Left lung (tissue), 10 donors: ENCODE results near the gene UPB1. TPM values are rescaled to one million over a fixed set of nuclear protein-coding genes. Genes with fewer than 3 reads are reported as not detected.
A peak's percentile ranks its signal among the peaks of the same experiment; 100 is the strongest.

Experiments used
- ATAC-seq: fragments of 200-7000 bp; cut with Tn5 transposase; one replicate; pipeline ENCODE4 v1.9.1; 2020; ENCODE audit warnings: moderate library complexity
- DNase-seq, 4 donors: peaks; one replicate each; pipeline ENCODE4 v3.0.0-alpha.2; 2013 to 2020
- H3K27ac ChIP-seq, 2 donors: fragments of 200-600 bp; sonication (generic) in 1 of 2; one replicate each; pipeline versions ENCODE4 v1.5.0 to v1.8.0; 2020 to 2021
- H3K27me3 ChIP-seq, 2 donors: fragments of 200-600 bp; sonication (generic) in 1 of 2; one replicate each; pipeline versions ENCODE4 v1.5.0 to v1.8.0; 2020 to 2021
- H3K36me3 ChIP-seq, 2 donors: fragments of 200-600 bp; sonication (generic) in 1 of 2; one replicate each; pipeline versions ENCODE4 v1.5.0 to v1.8.0; 2020 to 2021
- H3K4me1 ChIP-seq, 2 donors: fragments of 200-600 bp; one replicate each; pipeline ENCODE4 v1.8.0; 2021
- H3K4me3 ChIP-seq, 2 donors: fragments of 200-600 bp; sonication (generic) in 1 of 2; one replicate each; pipeline versions ENCODE4 v1.5.0 to v1.8.0; 2020 to 2021; ENCODE audit warnings: mild to moderate bottlenecking in 1 of 2
- H3K9me3 ChIP-seq, 2 donors: fragments of 200-600 bp; sonication (generic) in 1 of 2; one replicate each; pipeline versions ENCODE4 v1.5.0 to v1.8.0; 2020 to 2021
- CTCF ChIP-seq, 2 donors: fragments of 200-600 bp; sonication (generic) in 1 of 2; IDR thresholded peaks; one replicate each; pipeline versions ENCODE4 v1.5.0 to v1.8.0; 2021; ENCODE audit warnings: antibody characterized with exemption in 2 of 2
- intact Hi-C, 2 donors: fragments of 100-400 bp; cut with DNase I; formaldehyde crosslinking; loops; one replicate each; pipeline versions ENCODE4 v1.11.2 to v1.14.2; 2022
- polyA plus RNA-seq, 6 donors: library from polyadenylated mRNA; unstranded; fragments of 120-200 nt; gene quantifications; one replicate each; pipeline ENCODE4 v1.2.1, GENCODE V29; 2013; ENCODE audit not compliant: insufficient read length in 6 of 6
- total RNA-seq, 2 donors: library from RNA; stranded (reverse); fragmentation: NEBNext Ultra II Directional; extraction: Animal tissue kit (Norgen Biotek cat#: 25700); gene quantifications; one replicate each; pipeline ENCODE4 v1.2.1, GENCODE V29; 2021
- donor health status: DM: no; HTN: yes; CAD: no.
- donor health status: DM: no; HTN: no; CAD: no.

UPB1 gene
- total and polyA plus RNA-seq, 8 donors = 0.50 to 2.3 (median 1.8) TPM

- no peak for TF ChIP-seq CTCF (IDR thresholded peaks at IDR 0.05)
- Histone ChIP-seq H3K27me3 (no peaks in the 10 kb centered on the region), H3K4me3 (no peak overlapping the region), H3K36me3 (peaks cover 0 to 21% of the 10 kb centered on the region in 2 donors), H3K4me1 (no peaks in the 10 kb centered on the region), H3K27ac (no peak overlapping the region), H3K9me3 (no peaks in the 10 kb centered on the region)
- no peak for DNase-seq
- no peak for ATAC-seq
- intact Hi-C loops = no loop called here
These were observed 40.2 kb downstream of the UPB1 start for GRCh38 chr22:24535348-24535747.

- no peak overlapping the region for H3K4me3 ChIP-seq
- intact Hi-C loops = no loop called here
- no peak for TF ChIP-seq CTCF (IDR thresholded peaks at IDR 0.05)
- no peak for DNase-seq
- H3K27me3 ChIP-seq = no peaks in the 10 kb centered on the region
- H3K9me3 ChIP-seq = no peaks in the 10 kb centered on the region
- H3K36me3 ChIP-seq = peaks cover 0 to 29% of the 10 kb centered on the region in 2 donors
- no peak overlapping the region for H3K27ac ChIP-seq
- peaks cover 0 to under 1% of the 10 kb centered on the region in 2 donors for H3K4me1 ChIP-seq
- ATAC-seq = no peak
These were observed 41.0 kb downstream of the UPB1 start for GRCh38 chr22:24536089-24536488.

GRCh38 chr22:24540470-24540869 is 45.3 kb downstream of the UPB1 start:
- intact Hi-C loops = no loop called here
- Histone ChIP-seq H3K4me1 (peaks cover 12 to 41% of the 10 kb centered on the region in 2 donors), H3K4me3 (no peak overlapping the region), H3K9me3 (no peaks in the 10 kb centered on the region), H3K27me3 (no peaks in the 10 kb centered on the region), H3K36me3 (peaks cover 0 to 72% of the 10 kb centered on the region in 2 donors), H3K27ac (no peak overlapping the region)
- TF ChIP-seq CTCF (IDR thresholded peaks at IDR 0.05) = no peak
- ATAC-seq (no peak), DNase-seq (no peak)

GRCh38 chr22:24541681-24542515 is 46.8 kb downstream of the UPB1 start:
- no peaks in the 10 kb centered on the region for H3K27me3 ChIP-seq
- peaks cover 12 to 41% of the 10 kb centered on the region in 2 donors for H3K4me1 ChIP-seq
- DNase-seq = no peak
- intact Hi-C loops = no loop called here
- H3K9me3 ChIP-seq = no peaks in the 10 kb centered on the region
- peaks cover 0 to 86% of the 10 kb centered on the region in 2 donors for H3K36me3 ChIP-seq
- H3K4me3 ChIP-seq = no peak overlapping the region
- peak overlapping the region in 1 of 2 donors; percentile 69 for H3K27ac ChIP-seq
- TF ChIP-seq CTCF (IDR thresholded peaks at IDR 0.05) = no peak
- peak; percentile 31 for ATAC-seq

GRCh38 chr22:24542641-24543040 is 47.5 kb downstream of the UPB1 start:
- H3K27me3 ChIP-seq = no peaks in the 10 kb centered on the region
- no peak overlapping the region for H3K4me3 ChIP-seq
- H3K4me1 ChIP-seq = peaks cover 12 to 41% of the 10 kb centered on the region in 2 donors
- peaks cover 0 to 93% of the 10 kb centered on the region in 2 donors for H3K36me3 ChIP-seq
- H3K27ac ChIP-seq = peak overlapping the region in 1 of 2 donors; percentile 69
- intact Hi-C loops = no loop called here
- no peaks in the 10 kb centered on the region for H3K9me3 ChIP-seq
- ATAC-seq (peak; percentile 83), DNase-seq (peak in 2 of 4 donors; percentile 73 to 85)
- TF ChIP-seq CTCF (IDR thresholded peaks at IDR 0.05) = no peak
